CD4-positive, alpha-beta T cell treated with Interleukin-4 for 4 hours (primary cell): ENCODE data around the gene SYTL3.
A peak's percentile ranks its signal among the peaks of the same experiment; 100 is the strongest.
"Not testable (repeated sequence)": the region's sequence is repeated elsewhere in the genome, so short reads cannot be mapped to it uniquely, and the experiment has no call there.

Source experiments
- DNase-seq: peaks from one replicate; pipeline ENCODE4 v3.0.0-alpha.2; 2020

Gene SYTL3

DNA sequence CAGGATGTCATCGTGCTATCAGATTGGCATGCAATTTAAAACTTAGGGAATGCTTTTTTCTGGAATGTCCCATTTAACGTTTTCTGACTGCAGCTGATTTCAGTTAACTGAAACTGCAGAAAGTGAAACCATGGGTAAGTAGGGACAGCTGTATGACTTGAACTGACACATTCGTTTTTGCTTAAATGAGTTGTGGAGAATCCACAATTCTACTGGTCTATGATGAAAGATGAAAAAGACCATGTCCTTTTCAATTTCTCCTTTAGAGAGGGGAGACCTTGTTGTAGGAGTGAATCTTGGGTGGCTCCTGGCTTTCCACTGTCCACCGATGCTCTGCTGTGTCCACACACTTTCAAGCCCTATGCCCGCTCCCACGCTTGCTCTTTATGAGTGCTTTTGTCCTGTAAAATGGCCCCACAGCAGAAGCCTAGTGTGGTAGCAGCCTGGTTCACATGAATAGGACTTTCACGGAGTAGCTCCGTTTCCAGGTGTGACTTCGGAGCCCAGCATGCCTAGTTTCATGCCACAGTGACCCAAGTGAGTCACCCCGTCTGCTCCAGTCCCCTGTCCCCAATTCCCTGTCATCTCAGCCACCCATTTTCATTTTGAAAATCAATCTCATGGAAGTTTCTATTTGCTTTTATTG is 27.2 kb upstream of the SYTL3 start:
- no peak for DNase-seq

DNA sequence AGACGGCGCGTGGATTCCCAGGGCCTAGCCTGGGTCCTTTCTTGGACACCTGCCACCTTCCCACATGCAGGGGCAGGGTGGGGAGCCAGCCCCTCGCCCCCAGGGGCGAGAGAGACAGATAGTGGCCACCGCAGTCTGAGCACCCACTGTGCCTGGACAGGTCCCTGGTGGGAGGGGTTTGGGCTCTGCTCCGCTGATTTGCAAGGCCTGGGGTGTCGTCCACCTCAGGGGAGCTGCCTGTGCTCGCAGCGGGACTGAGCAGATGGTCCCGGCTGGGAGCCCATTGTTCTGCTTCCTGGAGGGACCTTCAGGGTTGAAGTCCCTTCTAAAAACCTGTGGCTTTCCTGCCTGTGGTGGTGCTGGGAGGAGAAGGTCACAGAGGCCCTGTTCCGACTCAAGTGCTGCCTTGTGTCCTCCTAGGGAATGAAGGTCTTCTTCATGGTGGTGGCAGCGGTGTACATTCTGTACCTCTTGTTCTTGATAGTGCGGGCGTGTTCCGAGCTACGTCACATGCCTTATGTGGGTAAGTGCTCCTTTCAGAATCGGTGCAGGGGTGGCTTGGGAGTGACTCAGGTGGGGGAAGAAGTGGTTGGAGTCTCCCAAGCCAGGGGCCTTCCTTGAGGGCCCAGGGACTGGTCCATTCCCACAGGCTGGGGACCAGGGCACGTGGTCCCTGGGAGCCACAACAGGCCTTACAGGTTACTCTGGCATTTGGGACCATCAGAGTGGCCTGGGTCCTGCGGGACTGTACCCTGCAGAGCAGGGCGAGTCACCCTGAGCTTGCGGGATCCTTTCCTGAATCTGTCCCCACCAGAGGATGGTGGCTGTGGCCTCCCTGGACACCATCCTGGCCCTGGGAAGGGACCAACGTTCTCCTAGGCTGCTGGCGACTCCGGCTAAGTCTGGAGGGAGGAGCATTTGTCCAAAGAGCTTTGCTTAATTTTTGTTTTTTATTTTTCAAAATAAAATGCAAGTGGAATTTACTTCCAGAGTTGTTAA is 24.9 kb upstream of the SYTL3 start:
- no peak for DNase-seq

DNA sequence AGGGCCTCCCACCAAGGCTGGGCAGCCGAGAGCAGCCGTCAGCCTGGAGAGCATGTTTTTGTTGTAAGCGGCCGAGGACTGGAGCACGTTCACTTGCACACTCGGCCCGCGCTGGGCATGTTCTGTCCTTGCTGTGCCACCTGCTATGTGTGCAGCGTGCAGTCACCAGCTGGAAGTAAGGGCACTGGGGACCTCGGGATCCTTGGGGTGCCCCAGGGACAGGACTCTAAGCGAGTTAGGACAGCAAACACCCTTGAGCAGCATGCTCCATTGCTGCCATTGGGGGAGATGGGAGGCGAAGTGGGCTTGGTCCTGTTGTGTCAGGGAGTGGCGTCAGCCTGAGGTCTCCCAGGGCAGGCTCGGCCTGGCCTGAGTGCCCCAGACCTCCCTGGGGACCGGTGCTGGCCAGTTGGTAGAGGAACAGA is 24.0 kb upstream of the SYTL3 start:
- no peak for DNase-seq

DNA sequence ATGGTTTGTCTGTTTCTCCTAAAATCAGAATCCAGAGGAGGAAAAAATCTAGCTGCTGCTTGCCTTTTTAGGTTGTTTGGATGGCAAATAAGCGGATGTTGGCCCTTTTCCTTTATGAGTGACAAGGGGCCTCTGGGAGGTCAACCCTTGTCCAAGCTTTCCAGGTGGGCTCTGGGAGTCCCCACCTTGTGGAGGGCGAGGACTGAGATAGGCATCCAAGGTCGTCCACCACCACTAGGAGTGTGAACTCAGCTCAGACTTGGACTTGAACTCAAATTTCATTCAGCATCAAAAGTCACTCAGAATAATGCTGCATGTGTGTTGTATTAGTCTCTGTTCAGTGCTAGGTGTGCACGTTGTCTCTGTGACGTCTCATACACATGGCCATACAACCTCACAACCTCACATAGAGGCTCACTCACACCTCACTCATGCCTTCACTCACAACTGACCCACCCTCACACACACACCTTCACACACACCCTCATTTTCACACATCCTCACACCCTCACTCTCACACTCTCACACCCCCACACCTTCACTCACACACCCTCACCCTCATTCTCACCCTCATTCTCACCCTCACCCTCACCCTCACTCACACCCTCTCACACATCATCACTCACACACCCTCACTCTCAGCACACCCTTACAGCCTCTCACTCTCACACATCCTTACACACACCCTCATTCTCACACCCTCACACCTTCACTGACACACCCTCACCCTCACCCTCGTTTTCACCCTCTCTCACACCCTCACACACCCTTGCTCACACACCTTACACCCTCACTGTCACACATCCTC is 23.3 kb upstream of the SYTL3 start:
- DNase-seq = no peak

DNA sequence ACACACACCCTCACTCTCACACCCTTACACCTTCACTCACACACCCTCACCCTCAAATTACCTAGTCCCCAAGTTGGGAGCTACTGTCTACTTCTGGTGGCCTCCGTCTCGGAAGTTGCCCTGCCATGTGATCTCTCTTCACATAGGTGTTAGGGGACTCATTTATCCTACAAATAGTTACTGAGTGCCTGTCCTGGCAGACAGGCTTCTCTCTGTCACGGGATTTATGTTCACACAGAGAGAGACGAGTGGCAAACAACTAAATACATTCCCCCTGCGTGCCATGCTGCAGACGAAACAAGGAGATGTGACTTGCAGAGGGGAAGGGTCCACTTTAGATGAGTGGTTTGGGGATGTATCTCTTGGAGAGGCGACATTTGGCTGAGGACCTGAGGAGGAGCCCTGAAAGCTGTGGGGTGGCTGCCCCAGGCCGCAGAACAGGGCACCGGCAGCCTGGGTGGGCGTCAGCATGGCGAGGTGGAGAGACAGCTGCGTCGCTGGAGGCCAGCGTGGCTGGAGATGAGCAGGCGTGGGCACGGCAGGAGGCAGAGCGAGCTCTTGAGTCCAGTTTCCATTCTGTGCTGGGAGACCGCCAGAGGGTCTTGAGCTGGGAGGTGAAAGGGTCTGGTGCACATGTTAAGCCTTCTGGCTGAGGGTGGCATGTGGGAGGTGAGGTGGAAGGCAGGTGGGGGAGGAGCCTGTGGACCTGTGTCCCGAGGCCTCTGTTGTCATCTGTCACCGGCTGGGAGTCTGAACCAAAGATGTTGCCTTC is 22.5 kb upstream of the SYTL3 start:
- no peak for DNase-seq

DNA sequence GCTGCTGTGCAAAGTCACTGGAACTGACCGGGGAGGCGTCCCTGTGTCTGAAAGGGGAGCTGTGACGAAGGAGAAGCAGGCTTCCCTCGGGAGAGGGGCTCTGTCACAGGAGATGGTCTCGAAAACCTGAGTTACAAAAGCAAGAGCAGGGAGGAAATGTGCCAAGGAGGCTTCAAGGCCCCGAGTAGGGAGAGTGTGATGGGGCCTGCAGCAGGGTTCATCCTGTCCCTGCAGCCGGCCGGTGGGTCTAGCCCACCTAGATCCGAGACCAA is 22.0 kb upstream of the SYTL3 start:
- no peak for DNase-seq

DNA sequence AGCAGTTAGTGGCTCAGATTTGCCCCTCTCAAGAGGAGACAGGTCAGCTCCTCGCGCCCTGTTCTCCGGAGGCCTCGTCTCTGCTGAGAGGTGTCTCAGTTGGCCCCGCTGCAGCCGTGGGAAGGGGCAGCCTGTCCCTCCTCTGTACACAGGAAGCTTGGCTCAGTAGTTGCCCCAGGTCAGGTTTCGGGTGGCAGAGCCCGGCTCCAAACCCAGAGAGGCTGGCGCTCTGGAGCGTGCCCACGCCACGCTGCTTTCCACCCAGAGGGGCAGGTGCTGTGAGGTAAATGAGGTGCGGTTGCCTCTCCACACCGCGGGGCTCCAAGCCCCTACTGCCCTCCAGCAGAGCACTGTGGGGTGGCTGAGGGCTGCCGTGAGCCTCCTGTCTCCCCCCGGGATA is 21.3 kb upstream of the SYTL3 start:
- DNase-seq = no peak

DNA sequence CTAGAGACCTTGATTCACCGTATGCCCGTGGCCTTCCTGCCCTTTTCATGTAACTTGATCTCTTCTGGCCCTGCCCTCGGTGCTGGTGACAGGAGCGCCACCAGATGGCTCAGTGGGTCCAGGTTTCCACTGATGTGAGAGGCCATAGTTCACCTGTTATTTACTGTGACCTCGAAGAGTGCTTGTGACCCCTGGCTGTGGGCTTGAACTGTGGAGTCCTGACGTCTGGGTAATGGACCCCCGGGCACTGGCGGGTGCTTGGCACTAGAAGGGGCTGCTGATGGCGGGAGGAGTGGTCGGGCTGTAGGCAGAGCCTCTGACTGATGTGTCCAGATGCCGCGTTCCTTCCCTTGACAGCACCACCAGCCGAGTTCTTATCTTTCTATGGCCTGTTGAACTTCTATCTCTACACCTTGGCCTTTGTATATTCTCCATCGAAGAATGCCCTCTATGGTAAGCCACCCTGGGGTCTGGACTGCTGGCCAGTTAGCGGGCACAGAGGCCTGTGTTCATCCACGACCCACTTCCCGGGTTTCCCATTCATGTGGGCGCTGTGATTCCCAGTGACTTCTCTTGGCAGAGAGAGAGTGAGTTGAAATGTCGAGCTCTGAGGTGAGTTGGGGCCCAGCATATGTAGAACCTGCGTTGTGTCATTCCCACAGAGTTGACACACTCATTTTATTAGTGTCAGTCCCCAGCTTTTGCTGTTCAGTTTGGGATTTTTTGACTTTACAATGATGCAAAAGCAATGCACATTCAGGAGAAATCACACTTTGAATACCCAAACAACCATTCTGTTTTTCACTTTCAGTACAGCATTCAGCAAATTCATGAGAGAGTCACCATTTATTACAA is 20.3 kb upstream of the SYTL3 start:
- no peak for DNase-seq

DNA sequence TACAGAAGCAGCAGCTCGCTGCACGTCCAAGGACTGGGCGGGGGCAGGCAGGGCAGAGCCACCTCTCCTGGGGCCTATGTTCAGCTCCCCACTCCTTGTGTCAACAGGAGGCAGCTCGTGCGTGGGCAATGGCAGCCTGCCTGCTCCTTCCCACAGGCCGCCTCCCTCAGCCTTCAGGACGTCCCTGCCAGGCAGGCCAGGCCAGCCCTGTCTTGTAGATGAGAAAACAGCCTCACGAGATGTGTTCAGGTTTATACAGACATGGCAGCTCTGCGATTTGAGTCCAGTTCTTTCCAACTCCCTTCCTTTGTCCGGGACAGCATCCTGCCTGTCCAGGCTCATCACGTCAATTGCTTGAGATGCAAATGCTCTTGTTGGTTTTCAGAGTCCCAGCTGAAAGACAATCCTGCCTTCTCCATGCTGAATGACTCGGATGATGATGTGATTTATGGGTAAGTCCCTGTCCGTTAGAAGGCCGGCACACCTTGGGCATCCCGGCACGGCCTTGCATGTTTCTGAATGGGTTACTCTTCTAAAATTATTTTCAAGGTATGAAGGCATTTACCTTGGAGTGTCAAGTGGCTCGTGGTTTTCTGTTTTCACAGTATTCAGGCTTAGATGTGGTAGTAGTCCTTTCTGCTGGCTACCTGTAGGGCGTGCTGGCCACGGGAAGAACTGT is 18.8 kb upstream of the SYTL3 start:
- DNase-seq = no peak

DNA sequence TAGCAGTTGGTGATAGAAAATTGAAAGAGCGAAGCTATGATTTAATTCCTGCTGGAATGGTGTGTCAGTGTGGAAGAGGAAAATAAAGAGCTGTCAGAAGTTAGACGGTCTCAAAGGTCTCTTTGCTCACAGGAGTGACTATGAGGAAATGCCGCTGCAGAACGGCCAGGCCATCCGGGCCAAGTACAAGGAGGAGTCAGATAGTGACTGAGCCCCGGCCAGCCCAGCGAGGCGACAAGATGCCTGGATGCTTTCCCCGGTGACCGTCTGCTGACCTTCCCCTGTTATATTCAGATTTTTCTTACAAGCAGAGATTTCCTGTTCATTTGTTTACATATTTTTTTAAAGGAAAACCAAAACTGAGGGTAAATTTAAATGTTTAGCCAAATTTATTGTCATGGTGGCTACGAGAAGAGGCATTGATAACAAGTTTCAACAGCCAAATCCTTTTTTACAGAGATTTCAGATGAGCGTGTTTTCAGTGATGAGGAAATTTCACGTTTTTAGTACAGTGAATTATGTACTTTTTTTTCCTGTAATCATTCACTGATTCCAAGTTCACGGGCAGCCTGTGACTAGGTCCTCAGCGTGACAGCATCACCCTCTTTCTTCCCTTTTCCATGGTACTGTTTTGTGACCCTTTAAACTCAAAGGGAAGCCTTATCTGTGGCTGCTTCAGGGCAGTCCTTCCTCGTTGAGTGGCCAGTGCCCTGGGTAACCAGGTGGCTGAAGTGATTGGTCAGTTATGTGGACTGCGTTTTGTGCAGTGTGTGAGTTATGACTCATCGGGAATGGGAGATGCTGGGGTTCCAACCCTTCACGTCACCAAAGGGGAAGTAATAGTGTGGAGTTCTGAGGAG is 17.9 kb upstream of the SYTL3 start:
- DNase-seq = no peak

DNA sequence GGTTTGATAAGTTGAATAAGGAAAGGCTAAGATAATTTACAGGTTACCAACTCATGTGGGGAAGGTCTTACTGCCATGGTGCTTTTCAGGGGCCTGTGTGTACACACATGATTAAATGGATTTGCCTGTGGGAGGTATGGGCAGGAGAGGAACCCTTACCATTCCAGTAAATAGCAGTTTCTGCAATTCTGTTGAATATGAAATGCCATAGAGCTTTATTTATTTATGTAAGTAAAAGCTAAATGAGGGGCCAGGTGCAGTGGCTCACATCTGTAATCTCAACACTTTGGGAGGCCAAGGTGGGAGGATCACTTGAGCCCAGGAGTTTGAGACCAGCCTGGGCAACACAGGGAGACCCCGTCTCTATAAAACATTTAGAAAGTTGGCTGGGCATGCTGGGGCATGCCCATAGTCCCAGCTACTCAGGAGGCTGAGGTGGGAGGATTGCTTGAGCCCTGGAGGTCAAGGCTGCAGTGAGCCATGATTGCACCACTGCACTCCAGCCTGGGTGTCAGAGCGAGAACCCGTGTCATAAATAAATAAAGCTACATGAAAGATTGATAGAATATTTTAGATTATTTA is 17.2 kb upstream of the SYTL3 start:
- DNase-seq = not testable (repeated sequence)

DNA sequence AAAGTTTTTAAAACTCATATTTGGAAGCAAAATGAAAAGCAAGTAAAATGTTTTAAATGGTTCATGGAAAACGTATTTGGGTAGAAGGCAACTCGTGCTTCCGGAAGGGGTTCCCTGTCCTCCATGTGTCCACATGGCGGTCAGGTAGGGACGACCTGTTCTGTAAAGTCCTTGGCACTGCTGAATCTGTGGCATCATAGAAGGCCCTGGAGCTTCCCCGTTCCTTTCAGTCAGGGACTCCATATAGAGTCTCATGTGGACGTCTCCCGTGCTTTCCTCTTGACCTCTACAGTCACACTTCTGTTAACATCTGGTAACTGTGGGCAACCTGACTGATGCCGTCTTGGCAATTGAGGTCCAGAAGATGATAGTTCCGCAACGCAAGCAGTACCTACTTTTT is 16.7 kb upstream of the SYTL3 start:
- no peak for DNase-seq

DNA sequence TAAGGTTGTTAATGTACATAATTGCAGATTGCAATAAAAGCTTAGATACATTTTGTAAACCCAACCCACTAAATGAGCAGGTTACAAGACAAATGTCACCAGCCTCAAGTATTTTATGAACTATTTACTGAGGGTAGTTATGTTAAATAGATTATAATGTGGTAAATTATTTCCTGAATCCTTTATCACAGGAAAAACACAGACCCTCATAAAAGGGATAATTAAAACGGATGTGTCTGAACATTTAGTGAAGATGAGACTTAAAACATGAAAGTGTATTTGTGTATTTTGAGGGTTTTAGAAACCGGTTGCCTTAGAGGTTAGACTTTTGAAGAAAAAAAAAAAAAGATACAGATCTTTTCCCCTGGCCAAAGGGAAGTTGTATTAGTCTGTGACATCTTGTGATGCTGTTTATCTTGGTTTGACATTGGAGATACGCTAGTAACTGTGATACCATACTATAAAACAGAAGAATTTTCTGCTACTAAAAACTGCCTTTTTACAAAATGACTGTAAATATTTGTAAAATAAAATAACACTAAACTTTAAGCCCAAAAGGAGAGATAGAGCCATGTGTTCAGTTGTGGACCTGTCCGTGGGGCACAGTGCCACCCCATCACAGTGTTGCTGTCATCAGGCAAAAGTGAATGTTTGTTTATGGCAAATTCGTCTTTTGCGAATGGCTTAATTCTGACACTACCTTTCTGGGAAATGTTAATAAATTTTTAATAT is 15.0 kb upstream of the SYTL3 start:
- DNase-seq = peak; percentile 34

DNA sequence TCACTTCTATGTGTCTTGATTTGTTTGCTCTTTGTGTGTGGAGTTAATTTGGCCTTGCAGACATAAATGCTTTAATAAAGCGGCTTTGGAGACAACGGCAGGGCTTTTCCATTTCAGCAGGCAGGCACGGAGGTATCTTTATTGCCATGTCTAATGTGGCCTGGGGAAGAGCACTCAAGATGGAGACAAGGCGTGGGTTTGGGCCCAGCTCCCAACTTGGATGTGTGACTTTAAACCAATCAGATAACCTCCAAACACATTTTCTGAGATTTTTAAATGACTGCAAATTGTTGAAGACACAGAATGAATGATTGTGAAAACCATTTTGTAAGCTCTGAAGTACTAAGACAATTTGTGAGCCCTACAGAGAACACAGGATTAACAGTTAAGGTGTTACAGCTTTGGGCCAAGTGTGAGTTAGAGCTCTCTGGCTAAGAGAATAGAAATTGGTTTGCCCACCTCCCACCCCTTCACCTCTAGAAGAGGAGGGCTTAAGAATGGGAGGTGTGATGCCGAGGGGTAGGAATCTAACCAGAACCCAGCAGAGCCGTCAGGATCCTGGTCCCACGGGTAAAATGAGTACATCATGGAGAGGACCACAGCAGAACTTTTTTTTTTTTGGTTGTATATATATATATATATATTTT is 14.3 kb upstream of the SYTL3 start:
- no peak for DNase-seq

DNA sequence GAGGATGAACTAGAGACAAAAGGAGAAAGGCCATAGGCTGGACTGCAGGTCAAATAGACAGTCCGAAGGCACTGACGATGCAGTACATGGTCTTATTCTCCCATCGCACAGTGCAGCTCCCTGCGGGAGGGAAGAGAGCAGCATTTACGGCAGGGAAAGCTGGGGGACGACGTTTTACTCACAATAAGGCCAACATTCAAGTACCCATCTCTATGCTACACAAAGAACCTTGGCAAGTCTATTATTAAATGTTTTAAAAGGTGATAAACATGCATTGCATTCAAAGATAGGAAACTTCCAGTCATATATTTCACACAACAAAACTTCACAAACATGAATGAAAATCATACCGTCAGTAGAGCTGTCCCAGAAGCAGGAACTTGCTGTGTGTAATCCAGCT is 13.1 kb upstream of the SYTL3 start:
- no peak for DNase-seq

DNA sequence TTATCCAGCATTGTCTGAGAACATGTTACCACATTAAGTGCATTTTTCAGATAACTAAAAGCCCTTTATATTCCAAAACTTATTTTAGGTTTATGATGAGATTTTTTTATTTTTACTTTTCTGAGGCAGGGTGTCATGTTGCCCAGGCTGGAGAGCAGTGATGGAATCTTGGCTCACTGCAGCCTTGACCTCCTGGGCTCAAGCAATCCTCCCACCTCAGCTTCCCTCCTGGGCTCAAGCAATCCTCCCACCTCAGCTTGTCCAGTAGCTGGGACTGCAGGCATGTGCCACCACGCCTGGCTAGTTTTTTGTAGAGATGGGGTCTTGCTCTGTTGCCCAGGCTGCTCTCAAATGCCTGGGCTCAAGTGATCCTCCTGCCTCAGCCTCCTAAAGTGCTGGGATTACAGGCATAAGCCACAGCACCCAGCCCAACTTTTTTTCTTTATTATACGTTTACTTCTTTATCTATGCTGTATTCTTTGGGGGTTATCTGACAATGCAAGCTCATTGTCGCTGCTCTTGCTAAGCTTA is 11.5 kb upstream of the SYTL3 start:
- DNase-seq = no peak

DNA sequence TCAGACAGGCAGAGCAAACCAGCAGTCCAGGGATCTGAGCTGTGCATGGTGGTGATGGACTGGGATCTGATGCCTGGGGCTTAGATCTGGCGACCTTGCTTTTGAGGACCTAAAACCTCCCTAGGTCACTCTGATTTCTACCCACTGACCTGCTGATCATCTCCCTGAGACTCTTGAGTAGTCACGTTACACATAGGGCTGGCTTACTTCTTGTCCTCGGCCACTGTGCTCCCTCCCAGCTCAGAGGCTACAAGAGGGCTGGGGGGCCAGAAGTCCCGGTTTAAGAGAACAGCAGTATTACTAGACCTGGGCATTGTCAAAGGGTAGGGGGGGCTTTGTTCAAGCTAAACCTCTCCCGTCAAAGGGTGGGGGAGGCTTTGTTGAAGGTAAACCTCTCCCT is 10.8 kb upstream of the SYTL3 start:
- no peak for DNase-seq

DNA sequence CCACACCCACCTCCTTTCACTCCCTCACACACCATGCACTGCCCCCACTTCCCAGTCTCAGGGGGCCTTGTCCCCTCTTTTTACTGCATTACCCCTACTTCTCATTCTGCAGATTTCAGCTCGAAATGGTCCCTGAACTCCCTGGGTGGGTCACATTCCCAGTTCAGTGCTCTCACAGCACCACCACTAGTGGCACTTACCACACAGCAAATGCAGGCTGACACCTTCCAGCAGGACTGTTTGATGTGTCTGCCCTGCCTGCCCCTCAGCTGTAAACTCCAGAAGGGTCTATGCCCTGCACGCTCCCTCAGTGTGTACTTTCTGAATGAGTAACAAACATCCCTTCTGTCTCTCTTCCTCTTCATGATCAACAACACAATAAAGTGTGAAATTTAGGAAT is 9.3 kb upstream of the SYTL3 start:
- no peak for DNase-seq
